ENCODE measurements around the gene PDE4D.

The PDE4D gene

GRCh38 chr5:59158637-59159391 lies 734.7 kb downstream of the PDE4D start:
- DNase-seq: no peak

- DNase-seq: no peak
Measured at GRCh38 chr5:59158165-59158564, 735.4 kb downstream of the PDE4D start.

DNA sequence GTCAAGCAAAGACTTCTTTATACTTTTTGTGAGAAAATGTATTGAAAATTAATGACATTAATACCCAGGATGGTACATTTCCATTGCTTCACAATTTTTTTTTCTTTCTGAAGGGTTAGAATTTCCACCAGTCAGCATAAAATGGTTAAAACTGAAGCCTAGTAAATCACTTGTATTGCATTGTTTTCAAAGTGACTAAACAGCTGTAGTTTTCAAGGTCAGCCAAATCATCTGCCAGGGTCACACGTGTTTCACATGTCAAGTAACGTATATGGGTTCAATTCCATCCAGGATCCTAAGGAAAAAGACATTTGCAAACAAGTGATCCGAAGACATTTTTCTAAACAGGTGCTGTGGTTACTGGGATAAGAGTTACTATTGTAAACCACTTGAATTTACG lies 736.5 kb downstream of the PDE4D start:
- no peak for DNase-seq

GRCh38 chr5:59152701-59153245 lies 740.8 kb downstream of the PDE4D start:
- DNase-seq: no peak

GRCh38 chr5:59151162-59151889 lies 742.2 kb downstream of the PDE4D start:
- no peak for DNase-seq

DNA sequence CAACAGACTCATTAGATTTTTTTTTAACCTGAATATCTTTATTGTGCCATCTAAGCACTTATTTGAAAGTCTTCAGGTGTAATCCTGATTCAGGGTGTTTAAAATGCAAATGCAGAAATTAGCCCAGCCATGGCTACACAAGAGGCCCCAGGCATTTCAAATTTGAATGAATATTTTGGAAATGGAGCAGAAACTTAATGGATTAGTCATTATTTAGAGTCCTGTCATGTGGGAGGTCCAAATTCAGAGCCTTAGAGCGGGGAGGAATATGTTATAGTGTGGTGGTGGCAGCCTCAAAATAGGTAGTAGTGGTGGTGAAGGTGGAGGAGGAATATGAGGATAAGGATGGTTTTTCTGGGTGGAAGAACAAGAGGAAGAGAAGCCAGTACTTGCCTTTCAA lies 743.7 kb downstream of the PDE4D start:
- no peak for DNase-seq

DNA sequence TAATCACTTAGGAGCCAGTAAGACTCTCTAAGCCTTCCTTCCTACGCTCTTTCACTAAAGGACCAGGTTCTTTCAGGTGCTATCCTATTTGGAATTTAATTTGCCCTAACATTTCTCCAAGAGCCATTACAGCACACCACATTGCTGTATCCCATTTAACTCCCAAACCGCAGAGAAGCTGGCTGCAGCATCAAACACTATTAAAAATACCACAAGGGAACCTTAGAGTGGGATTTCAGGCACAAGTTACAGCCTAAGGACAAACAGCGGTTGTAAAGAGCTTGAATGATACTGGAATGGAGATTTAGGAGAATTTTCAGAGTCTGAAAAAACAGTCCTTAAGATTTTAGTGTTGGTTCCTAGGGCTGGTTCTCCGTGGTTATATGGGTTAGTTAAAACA lies 744.3 kb downstream of the PDE4D start:
- DNase-seq: no peak

DNA sequence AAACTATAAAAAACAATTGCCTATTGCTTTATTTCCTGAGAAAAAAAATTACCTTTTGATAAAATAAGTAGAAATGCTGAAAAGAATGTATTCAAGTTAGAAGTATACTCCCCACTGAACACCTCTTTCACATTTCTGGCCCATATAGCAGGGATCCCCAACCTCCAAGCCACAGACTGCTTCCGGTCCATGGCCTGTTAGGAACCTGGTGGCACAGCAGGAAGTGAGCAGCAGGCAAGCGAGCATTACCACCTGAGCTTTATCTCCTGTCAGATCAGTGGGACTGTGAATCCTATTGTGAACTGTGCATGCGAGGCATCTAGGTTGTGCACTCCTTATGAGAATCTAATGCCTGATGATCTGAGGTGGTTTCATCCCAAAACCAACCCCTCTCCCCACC lies 746.8 kb downstream of the PDE4D start:
- no peak for DNase-seq

- DNase-seq: no peak
Measured at GRCh38 chr5:59143926-59144333, 749.6 kb downstream of the PDE4D start.

DNA sequence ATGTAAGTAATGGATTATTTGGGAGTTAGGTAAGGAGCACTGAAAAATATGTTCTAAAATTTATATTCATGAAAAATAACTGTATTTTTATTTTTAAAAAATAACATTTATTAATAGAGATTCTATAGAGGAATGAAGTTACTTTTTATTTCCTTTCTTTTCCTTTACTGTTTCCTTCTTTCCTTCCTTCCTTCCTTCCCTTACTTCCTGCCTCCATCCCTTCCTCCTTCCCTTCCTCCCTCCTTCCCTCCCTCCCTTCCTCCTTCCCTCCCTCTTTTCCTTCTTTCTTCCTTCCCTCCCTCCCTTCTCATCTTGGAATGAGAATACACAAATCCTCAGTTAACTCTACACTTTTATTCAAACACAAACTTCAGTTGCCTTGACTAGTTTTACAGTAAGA lies 750.6 kb downstream of the PDE4D start:
- DNase-seq: no peak

DNA sequence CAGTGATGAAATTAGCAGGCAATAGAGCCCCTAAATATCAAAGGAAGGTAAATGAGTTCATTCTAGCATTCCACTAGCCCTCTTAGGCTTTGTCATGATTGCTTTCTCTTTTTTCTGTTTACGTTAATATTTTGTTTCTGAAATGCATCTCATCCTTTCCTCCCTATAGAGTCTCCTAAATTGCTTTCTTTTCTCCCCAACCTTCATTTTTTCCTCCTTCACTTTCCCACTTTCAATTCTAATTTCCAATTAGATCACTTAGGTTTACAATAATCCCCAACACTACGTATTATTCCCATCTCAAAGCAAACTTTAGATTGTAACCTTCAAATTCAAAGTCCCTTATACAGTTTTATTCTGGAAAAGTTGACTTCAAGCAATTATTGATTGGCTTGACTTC lies 751.4 kb downstream of the PDE4D start:
- no peak for DNase-seq

- DNase-seq: no peak
Measured at GRCh38 chr5:59140133-59140532, 753.4 kb downstream of the PDE4D start.

DNA sequence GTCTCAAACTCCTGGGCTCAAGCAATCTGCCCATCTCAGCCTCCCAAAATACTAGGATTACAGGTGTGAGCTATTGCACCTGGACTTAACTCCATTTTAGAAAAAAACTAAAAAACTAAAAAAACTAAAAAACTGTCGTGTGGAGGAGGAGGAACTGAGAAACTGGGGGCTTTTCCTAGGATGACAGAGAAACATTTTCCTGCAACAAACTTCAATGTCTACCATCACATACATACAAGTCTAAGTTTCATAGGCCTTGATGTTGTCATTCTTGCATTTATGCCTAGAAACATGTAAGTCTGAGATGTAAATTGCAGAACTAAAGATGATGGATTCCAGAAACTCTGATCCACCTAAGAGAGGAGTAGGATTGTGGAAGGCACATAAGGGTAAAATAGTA lies 753.8 kb downstream of the PDE4D start:
- DNase-seq: no peak

DNA sequence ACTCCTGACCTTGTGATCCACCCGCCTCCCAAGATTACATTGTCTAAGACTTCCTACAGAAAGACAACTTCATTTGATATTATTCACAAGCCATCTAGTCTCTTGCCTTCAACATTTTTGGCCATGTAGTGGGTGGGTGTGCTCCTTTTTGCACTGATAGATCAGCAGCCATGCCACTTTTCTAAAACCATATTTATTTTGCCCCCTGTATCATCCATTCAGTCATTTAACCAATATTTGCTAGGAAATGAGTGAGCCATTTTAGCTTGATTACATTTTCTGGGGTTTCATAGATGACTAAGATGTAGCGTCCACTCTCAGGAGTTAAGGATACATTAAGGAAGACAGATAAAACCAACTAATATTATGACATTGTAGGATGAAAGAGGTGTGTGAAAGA lies 755.0 kb downstream of the PDE4D start:
- no peak for DNase-seq

DNA sequence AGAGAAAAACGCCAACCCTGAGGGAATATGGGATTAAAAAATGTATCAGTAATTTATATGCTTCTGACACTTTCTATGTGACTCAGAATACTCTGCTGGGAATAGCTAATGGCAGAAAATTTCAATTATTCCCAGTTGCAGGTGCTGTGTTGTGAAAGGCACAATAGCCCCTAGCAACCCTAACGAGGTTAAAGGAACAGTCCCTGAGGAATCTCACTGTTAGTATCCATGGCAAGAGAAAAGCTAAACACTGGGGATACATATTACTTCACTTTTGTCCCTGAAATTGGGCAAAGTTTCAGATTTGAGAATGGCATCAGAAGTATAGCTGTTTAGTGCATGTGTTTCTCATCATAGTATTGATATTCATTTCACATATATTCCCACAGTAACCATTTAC lies 755.7 kb downstream of the PDE4D start:
- no peak for DNase-seq

- DNase-seq: no peak
Measured at GRCh38 chr5:59136549-59136948, 757.0 kb downstream of the PDE4D start.

DNA sequence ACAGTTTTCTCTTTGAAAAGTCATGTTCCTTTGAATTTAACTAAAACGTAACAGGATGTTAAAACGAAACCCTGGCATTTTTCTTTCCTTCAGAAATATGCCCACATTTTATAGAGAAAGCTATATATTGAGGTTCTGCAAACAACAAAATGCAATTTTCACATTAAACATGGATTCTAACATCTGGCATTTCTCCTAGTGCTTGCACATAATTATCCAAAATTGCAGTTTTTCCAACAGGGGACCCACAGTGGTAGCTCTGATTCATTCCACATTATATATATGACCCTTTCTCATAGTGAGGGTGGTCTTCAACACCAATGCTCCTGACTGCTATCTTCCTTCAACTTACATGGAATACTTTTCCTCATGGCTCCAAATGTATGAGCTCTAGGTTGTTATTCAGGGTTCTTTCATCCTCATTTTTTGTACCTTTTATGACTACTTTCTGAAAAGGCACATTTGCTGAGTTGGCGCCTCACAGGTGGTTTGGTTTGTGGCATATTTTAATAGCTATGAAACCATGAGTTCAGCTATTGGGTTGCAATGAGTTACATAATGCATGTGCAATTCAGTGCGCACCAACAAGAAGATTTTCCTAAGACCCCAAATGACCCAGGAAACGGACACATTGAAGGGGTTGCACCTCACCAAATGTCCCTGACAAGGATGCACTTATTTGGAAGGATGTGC lies 758.9 kb downstream of the PDE4D start:
- no peak for DNase-seq

- DNase-seq: no peak
Measured at GRCh38 chr5:59133764-59134261, 759.7 kb downstream of the PDE4D start.

- no peak for DNase-seq
Measured at GRCh38 chr5:59132131-59132530, 761.4 kb downstream of the PDE4D start.

- DNase-seq: no peak
Measured at GRCh38 chr5:59130431-59130830, 763.1 kb downstream of the PDE4D start.

DNA sequence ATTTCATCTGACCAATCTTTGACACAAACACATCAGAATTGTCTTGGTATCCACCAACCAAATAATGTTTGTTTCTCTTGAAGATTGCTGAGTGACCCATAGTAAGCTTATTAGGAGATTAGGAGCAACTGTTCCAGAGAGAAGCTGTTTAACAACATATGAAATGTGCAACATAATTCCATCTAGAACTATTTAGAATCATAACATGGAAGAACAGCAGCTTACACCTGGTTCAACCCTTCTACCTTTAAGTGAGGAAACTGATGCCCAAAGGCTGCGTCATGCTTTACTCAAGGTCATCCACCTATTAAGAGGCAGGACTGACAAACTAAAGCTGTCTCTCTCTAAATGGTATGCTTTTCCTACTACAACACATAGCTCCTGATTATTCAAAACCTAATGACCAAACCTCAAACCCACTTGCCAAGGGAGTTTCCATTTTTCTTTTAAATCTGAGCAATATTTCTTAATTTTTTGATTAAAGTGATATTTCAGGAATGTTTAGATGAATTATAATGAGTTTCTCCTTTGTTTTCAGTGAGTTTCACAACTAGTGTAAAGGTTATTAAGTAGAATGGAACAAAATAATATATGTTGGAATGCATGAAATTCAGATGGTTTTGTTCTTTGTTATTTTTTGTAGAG lies 764.8 kb downstream of the PDE4D start:
- no peak for DNase-seq

GRCh38 chr5:59126708-59127573 lies 766.6 kb downstream of the PDE4D start:
- peak; percentile 7 for DNase-seq

Measured in activated T-cell treated with anti-CD3 and anti-CD28 coated beads for 4 hours (primary cell).